WTC11 (cell line): Measurements from ENCODE around the gene FZR1. TPM values are rescaled to one million over a fixed set of nuclear protein-coding genes. Genes with fewer than 3 reads are reported as not detected.

Source experiments
- ATAC-seq: fragments of 200-7000 bp; cut with Tn5 transposase; 2 replicates; pipeline ENCODE4 v1.10.0; 2021; ENCODE audit warnings: mild to moderate bottlenecking, moderate library complexity
- CTCF ChIA-PET: fragments of 300-600 bp; sonication (Branson Sonifier 250); formaldehyde crosslinking; loops from one replicate; lab custom pipeline; 2021; ENCODE audit warnings: antibody characterized with exemption; lab: Charles Lee
- POLR2A ChIA-PET: fragments of 350-600 bp; sonication (Branson Sonifier 250); formaldehyde crosslinking; loops from one replicate; lab custom pipeline; 2021; ENCODE audit warnings: antibody characterized with exemption; lab: Charles Lee
- DNase-seq: peaks from one replicate; pipeline ENCODE4 v3.0.0; 2021; ENCODE audit warnings: low spot score
- H3K27ac Mint-ChIP-seq: 2 replicates; pipeline ENCODE4 v1.8.0; 2021; ENCODE audit warnings: mixed read lengths
- H3K27me3 Mint-ChIP-seq: 2 replicates; pipeline ENCODE4 v1.8.0; 2021; ENCODE audit warnings: low read depth, mild to moderate bottlenecking, moderate library complexity, mixed read lengths
- H3K36me3 Mint-ChIP-seq: 2 replicates; pipeline ENCODE4 v1.8.0; 2021; ENCODE audit warnings: mixed read lengths
- H3K4me1 Mint-ChIP-seq: 2 replicates; pipeline ENCODE4 v1.8.0; 2022; ENCODE audit warnings: mixed read lengths
- H3K4me3 Mint-ChIP-seq: 2 replicates; pipeline ENCODE4 v1.8.0; 2021; ENCODE audit warnings: mild to moderate bottlenecking, moderate library complexity, mixed read lengths
- H3K9me3 Mint-ChIP-seq: 2 replicates; pipeline ENCODE4 v1.8.0; 2021; ENCODE audit warnings: mixed read lengths
- ATF1 ChIP-seq: sonication (generic); formaldehyde crosslinking; IDR thresholded peaks from 2 replicates; pipeline ENCODE4 v1.8.1; 2023; ENCODE audit warnings: mild to moderate bottlenecking, moderate library complexity, missing genetic modification reagents
- CREM ChIP-seq: sonication (generic); formaldehyde crosslinking; IDR thresholded peaks from 2 replicates; pipeline ENCODE4 v1.8.1; 2022; ENCODE audit warnings: mild to moderate bottlenecking, missing genetic modification reagents, moderate library complexity
- ETV6 ChIP-seq: sonication (generic); formaldehyde crosslinking; IDR thresholded peaks from 2 replicates; pipeline ENCODE4 v1.8.1; 2022; ENCODE audit warnings: mild to moderate bottlenecking, missing genetic modification reagents
- FOXP1 ChIP-seq: sonication (generic); formaldehyde crosslinking; IDR thresholded peaks from 2 replicates; pipeline ENCODE4 v1.8.0; 2022; ENCODE audit warnings: missing genetic modification reagents, mild to moderate bottlenecking, moderate library complexity, borderline replicate concordance
- GRHL2 ChIP-seq: fragments of 250-450 bp; sonication (Bioruptor Pico); IDR thresholded peaks from 2 replicates; pipeline ENCODE4 v1.8.0; 2022; ENCODE audit warnings: mild to moderate bottlenecking, moderate library complexity; ENCODE audit not compliant: insufficient replicate concordance, severe bottlenecking
- JUN ChIP-seq: sonication (generic); formaldehyde crosslinking; IDR thresholded peaks from 2 replicates; pipeline ENCODE4 v1.8.0; 2023; ENCODE audit warnings: mild to moderate bottlenecking, missing genetic modification reagents
- TCF7 ChIP-seq: sonication (generic); formaldehyde crosslinking; IDR thresholded peaks from 2 replicates; pipeline ENCODE4 v1.8.0; 2022; ENCODE audit warnings: mild to moderate bottlenecking, low read depth, missing genetic modification reagents, moderate library complexity
- ZBTB21 ChIP-seq: sonication (generic); formaldehyde crosslinking; IDR thresholded peaks from 2 replicates; pipeline ENCODE4 v1.8.1; 2023; ENCODE audit warnings: mild to moderate bottlenecking, missing genetic modification reagents, borderline replicate concordance
- ZNF219 ChIP-seq: sonication (generic); formaldehyde crosslinking; IDR thresholded peaks from 2 replicates; pipeline ENCODE4 v1.8.0; 2023; ENCODE audit warnings: missing genetic modification reagents, mild to moderate bottlenecking, borderline replicate concordance
- ZNF263 ChIP-seq: sonication (generic); formaldehyde crosslinking; IDR thresholded peaks from 2 replicates; pipeline ENCODE4 v1.8.1; 2022; ENCODE audit warnings: low read depth, mild to moderate bottlenecking, moderate library complexity, missing genetic modification reagents
- total RNA-seq: library from RNA; stranded (reverse); gene quantifications from 3 replicates; pipeline ENCODE4 v1.2.3, GENCODE V29; 2021
- TF ChIP-seq, protein P1 (sequence below): sonication (generic); formaldehyde crosslinking; IDR thresholded peaks from 2 replicates; pipeline ENCODE4 v1.8.1; 2023; ENCODE audit warnings: mild to moderate bottlenecking, missing genetic modification reagents, moderate library complexity
- TF ChIP-seq, protein P2 (sequence below): fragments of 250-450 bp; sonication (Bioruptor Pico); IDR thresholded peaks from 2 replicates; pipeline ENCODE4 v1.9.0; 2021; ENCODE audit warnings: mild to moderate bottlenecking
- TF ChIP-seq, protein P3 (sequence below): fragments of 200-600 bp; IDR thresholded peaks from 2 replicates; pipeline ENCODE4 v1.8.0; 2022; ENCODE audit warnings: antibody characterized with exemption
- TF ChIP-seq, protein P4 (sequence below): fragments of 250-450 bp; sonication (Bioruptor Pico); IDR thresholded peaks from 2 replicates; pipeline ENCODE4 v1.9.0; 2021; ENCODE audit warnings: mild to moderate bottlenecking

FZR1 gene
- total RNA-seq, 1 experiment from 2014 or later = 60.8 TPM

DNA sequence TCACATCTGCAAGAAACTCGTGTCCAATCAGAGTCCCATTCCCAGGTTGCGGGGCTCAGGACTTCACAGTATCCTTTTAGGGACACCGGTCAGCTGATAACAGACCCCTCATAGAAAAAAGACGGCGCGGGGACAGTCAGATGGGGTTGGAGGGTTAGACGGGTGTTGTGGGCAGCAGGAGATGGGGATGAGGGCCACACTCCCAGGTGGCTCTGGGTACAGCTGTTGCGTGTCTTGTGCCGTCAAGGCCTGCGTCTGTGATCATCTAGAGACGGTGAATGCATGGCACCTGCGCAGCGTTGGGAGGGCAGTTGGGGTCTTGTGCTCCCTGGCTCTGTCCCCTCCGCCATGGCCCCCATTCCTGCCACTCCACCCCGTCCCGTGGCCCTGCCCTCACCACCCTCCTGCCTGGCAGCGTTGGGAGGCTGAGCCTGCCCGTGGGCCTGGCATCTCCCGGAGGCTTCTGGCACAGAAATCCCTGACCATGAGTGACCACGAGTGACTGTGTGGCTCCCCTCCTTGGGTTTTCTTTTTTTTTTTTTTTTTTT, 18.9 kb downstream of the FZR1 start (continued):
- TF ChIP-seq JUN (CRISPR knock-in tag) = no peak
- TF ChIP-seq FOXP1 (CRISPR knock-in tag) = no peak
- TF ChIP-seq ETV6 = no peak
- TF ChIP-seq CREM (CRISPR knock-in tag) = no peak
- TF ChIP-seq, protein P1, sequence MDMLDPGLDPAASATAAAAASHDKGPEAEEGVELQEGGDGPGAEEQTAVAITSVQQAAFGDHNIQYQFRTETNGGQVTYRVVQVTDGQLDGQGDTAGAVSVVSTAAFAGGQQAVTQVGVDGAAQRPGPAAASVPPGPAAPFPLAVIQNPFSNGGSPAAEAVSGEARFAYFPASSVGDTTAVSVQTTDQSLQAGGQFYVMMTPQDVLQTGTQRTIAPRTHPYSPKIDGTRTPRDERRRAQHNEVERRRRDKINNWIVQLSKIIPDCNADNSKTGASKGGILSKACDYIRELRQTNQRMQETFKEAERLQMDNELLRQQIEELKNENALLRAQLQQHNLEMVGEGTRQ (CRISPR knock-in tag) = no peak
- TF ChIP-seq, protein P2, sequence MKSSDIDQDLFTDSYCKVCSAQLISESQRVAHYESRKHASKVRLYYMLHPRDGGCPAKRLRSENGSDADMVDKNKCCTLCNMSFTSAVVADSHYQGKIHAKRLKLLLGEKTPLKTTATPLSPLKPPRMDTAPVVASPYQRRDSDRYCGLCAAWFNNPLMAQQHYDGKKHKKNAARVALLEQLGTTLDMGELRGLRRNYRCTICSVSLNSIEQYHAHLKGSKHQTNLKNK (CRISPR knock-in tag) = no peak
- TF ChIP-seq, all 79 proteins: peak for 0

DNA sequence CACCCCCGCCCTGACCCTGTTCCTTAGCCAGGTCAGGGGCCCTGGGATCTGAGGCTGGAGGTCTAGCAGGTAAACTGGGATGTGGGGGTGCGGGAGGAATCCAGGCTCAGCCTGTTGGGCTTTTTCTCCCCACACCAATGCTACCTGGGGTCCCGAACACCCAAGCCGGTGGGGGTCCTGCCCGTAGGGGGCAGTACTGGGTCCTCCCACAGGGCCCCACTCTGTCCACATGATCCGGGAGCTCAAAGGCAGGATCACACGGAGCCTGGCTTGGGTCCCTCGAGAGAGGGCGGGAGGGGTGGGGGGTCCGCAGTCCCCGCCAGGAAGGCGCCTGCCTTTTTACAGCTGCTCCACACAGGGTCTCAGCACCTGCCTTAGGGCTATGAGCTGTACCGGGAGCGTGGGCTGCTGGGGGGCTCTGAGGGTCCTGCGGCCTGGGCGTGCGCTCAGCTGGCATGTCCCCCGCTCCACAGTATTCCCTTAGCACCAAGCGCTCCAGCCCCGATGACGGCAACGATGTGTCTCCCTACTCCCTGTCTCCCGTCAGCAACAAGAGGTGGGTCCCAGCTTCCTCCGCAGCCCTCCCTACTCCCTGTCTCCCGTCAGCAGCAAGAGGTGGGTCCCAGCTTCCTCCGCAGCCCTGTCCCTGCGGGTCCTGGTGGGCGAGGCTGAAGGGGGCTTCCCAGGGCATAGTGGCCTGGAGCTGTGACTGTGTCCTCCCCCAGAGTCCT, 20.6 kb downstream of the FZR1 start:
- H3K9me3 Mint-ChIP-seq = no peaks in the 10 kb centered on the region
- 0 out of 2 replicates have a peak, but pooled peaks have one; percentile 35 for ATAC-seq
- ChIA-PET POLR2A (interaction anchor here (0.6 kb wide), 1 partner anchor 9 kb away, joined by 5 read pairs; no protein-coding TSS in a partner anchor), CTCF (interaction anchor here (0.5 to 2.3 kb wide), 20 partner anchors 10 to 1389 kb away, joined by 3 to 31 read pairs (median 4); partner anchors contain the start of gene TEKTIP1)
- H3K4me3 Mint-ChIP-seq = no peak overlapping the region
- TF ChIP-seq TCF7 (CRISPR knock-in tag) (no peak), ZNF219 (CRISPR knock-in tag) (no peak)
- TF ChIP-seq, protein P3, sequence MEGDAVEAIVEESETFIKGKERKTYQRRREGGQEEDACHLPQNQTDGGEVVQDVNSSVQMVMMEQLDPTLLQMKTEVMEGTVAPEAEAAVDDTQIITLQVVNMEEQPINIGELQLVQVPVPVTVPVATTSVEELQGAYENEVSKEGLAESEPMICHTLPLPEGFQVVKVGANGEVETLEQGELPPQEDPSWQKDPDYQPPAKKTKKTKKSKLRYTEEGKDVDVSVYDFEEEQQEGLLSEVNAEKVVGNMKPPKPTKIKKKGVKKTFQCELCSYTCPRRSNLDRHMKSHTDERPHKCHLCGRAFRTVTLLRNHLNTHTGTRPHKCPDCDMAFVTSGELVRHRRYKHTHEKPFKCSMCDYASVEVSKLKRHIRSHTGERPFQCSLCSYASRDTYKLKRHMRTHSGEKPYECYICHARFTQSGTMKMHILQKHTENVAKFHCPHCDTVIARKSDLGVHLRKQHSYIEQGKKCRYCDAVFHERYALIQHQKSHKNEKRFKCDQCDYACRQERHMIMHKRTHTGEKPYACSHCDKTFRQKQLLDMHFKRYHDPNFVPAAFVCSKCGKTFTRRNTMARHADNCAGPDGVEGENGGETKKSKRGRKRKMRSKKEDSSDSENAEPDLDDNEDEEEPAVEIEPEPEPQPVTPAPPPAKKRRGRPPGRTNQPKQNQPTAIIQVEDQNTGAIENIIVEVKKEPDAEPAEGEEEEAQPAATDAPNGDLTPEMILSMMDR = peak; percentile 26; the same call in 1 of the 2 replicates
- TF ChIP-seq, protein P4, sequence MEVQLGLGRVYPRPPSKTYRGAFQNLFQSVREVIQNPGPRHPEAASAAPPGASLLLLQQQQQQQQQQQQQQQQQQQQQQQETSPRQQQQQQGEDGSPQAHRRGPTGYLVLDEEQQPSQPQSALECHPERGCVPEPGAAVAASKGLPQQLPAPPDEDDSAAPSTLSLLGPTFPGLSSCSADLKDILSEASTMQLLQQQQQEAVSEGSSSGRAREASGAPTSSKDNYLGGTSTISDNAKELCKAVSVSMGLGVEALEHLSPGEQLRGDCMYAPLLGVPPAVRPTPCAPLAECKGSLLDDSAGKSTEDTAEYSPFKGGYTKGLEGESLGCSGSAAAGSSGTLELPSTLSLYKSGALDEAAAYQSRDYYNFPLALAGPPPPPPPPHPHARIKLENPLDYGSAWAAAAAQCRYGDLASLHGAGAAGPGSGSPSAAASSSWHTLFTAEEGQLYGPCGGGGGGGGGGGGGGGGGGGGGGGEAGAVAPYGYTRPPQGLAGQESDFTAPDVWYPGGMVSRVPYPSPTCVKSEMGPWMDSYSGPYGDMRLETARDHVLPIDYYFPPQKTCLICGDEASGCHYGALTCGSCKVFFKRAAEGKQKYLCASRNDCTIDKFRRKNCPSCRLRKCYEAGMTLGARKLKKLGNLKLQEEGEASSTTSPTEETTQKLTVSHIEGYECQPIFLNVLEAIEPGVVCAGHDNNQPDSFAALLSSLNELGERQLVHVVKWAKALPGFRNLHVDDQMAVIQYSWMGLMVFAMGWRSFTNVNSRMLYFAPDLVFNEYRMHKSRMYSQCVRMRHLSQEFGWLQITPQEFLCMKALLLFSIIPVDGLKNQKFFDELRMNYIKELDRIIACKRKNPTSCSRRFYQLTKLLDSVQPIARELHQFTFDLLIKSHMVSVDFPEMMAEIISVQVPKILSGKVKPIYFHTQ (CRISPR knock-in tag) = no peak
- no peaks in the 10 kb centered on the region for H3K27me3 Mint-ChIP-seq
- no peak overlapping the region for H3K27ac Mint-ChIP-seq
- H3K36me3 Mint-ChIP-seq = peaks cover 12% of the 10 kb centered on the region
- DNase-seq = no peak
- H3K4me1 Mint-ChIP-seq = no peaks in the 10 kb centered on the region

DNA sequence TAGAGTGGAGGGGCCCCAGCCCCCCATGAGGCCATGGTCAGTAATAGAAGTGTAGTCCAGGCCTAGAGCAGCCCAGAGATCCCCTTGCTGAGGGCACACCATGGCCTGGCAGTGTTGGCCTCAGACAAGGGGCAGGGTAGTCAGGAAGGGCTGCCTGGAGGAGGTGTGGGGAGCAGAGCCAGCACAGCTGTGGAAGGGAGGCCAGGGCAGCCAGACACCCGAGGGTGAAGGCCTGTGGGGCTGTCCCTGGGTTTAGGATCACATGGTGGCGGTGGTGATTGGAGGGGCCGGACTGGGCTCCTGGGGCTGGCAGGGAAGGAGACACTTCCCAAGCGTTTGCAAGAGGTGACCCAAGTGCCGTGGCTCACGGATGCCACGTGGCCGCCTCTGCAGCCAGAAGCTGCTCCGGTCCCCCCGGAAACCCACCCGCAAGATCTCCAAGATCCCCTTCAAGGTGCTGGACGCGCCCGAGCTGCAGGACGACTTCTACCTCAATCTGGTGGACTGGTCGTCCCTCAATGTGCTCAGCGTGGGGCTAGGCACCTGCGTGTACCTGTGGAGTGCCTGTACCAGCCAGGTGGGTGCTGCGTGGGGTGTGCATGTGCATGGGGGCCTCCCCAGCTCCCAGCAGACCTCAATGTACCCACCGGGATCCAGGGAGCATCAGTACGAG, 21.3 kb downstream of the FZR1 start:
- no peak for DNase-seq

More for the DNA sequence above, 21.3 kb downstream of the FZR1 start:
- POLR2A ChIA-PET = no interaction called here
- no peak for ATAC-seq
- TF ChIP-seq ZNF263 (no peak), ZBTB21 (CRISPR knock-in tag) (no peak), GRHL2 (no peak), ATF1 (CRISPR knock-in tag) (no peak)
- H3K27me3 Mint-ChIP-seq = no peaks in the 10 kb centered on the region
- no peak overlapping the region for H3K4me3 Mint-ChIP-seq
- no peaks in the 10 kb centered on the region for H3K9me3 Mint-ChIP-seq
- peaks cover 13% of the 10 kb centered on the region for H3K36me3 Mint-ChIP-seq
- no peaks in the 10 kb centered on the region for H3K4me1 Mint-ChIP-seq
- no peak overlapping the region for H3K27ac Mint-ChIP-seq
- CTCF ChIA-PET = interaction anchor here (0.5 to 2.3 kb wide), 19 partner anchors 11 to 1388 kb away, joined by 3 to 31 read pairs (median 4); partner anchors contain the start of gene TEKTIP1
